ENCODE results near the gene PDE6G. TPM values are rescaled to one million over a fixed set of nuclear protein-coding genes. Genes with fewer than 3 reads are reported as not detected.

PDE6G gene
- total RNA-seq, 1 donor from 2014 or later, result not detected

DNA sequence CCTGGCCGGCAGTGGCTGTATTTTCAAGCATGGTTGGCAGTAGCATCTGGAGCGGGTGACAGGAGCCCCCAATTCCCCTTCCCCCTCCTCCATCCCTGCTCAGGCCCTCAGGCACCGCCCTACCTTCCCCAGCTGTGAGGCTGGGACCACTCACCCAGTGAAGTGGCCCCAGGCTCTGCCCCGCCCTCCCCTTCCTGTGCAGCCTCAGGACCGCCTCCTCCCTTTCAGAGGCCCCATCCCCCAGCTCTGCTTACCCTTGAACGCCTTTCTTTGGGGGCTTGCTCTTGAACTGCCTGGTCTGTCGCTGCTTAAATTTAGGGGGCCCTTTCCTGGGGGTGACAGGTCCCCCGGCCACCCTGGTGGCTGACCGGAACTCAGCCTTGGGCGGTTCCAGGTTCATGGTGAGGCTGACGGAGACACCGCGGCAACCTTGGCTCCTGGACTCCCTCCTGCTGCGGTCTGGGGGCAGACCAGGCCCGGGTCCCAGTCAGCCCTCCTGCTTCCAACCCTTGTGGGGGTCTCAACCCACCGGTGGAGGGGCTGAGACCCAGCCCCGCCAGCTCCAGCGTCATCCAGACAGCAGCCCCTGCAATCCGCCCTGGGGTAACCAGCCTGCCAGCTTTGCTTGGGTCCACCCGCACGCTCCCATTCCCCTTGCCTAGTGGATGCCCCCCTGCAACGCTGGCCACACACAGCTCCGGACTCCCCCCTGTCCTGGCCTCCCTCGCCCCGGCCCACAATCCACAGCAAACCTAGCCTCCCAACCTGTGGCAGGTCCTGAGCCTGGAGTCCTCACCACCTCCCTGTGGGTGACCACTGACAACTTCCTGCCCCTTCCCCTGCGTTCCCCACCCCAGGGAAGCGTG, 3.2 kb downstream of the PDE6G start:
- no peaks in the 10 kb centered on the region for H3K27me3 ChIP-seq

GRCh38 chr17:81651692-81652091, 4.7 kb downstream of the PDE6G start:
- Histone ChIP-seq H3K4me3 (no peak overlapping the region), H3K36me3 (no peaks in the 10 kb centered on the region), H3K9me3 (no peaks in the 10 kb centered on the region), H3K4me1 (no peaks in the 10 kb centered on the region), H3K27ac (no peak overlapping the region), H3K27me3 (no peaks in the 10 kb centered on the region)
- DNase-seq (ENCODE audit: extremely low spot score in 2 of 2), result no peak
- intact Hi-C loops (cut with DNase I), result no loop called here
- no peak for TF ChIP-seq POLR2A (IDR thresholded peaks at IDR 0.05)
- TF ChIP-seq, protein P1, sequence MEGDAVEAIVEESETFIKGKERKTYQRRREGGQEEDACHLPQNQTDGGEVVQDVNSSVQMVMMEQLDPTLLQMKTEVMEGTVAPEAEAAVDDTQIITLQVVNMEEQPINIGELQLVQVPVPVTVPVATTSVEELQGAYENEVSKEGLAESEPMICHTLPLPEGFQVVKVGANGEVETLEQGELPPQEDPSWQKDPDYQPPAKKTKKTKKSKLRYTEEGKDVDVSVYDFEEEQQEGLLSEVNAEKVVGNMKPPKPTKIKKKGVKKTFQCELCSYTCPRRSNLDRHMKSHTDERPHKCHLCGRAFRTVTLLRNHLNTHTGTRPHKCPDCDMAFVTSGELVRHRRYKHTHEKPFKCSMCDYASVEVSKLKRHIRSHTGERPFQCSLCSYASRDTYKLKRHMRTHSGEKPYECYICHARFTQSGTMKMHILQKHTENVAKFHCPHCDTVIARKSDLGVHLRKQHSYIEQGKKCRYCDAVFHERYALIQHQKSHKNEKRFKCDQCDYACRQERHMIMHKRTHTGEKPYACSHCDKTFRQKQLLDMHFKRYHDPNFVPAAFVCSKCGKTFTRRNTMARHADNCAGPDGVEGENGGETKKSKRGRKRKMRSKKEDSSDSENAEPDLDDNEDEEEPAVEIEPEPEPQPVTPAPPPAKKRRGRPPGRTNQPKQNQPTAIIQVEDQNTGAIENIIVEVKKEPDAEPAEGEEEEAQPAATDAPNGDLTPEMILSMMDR (IDR thresholded peaks at IDR 0.05), result no peak
- TF ChIP-seq POLR2AphosphoS5 (IDR thresholded peaks at IDR 0.05; ENCODE audit: insufficient read depth in 1 of 2, low read depth in 1 of 2), result no peak

More for the DNA sequence above, 3.2 kb downstream of the PDE6G start:
- TF ChIP-seq POLR2AphosphoS5 (IDR thresholded peaks at IDR 0.05; ENCODE audit: insufficient read depth in 1 of 2, low read depth in 1 of 2), result no peak
- TF ChIP-seq, protein P1 (IDR thresholded peaks at IDR 0.05), result no peak
- H3K36me3 ChIP-seq, result no peaks in the 10 kb centered on the region
- intact Hi-C loops (cut with DNase I), result no loop called here
- DNase-seq (ENCODE audit: extremely low spot score in 2 of 2), result no peak
- no peak overlapping the region for H3K4me3 ChIP-seq
- H3K9me3 ChIP-seq, result no peaks in the 10 kb centered on the region
- H3K4me1 ChIP-seq, result no peaks in the 10 kb centered on the region
- no peak overlapping the region for H3K27ac ChIP-seq

DNA sequence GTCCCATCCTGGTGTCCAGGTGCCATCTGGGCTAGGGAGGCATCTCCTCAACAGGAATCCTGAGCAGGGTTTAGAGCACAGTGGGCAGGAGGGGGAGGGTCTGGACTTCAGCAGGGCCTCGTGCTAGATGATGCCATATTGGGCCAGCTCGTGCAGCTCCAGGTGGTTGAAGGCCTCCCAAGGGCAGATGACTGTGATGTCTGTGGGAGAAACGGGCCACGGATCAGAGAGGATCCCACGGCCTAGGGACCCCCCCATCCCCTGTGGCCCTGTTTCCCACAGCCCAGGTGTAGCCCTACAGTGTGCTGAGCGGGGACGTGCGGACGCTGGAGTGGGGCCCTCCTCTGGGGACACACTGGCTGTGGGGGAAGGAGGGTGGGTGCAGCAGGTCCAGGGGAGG, 5.4 kb downstream of the PDE6G start:
- Histone ChIP-seq H3K4me3 (no peak overlapping the region), H3K4me1 (no peaks in the 10 kb centered on the region), H3K36me3 (no peaks in the 10 kb centered on the region), H3K27ac (no peak overlapping the region), H3K27me3 (no peaks in the 10 kb centered on the region), H3K9me3 (no peaks in the 10 kb centered on the region)
- no peak for TF ChIP-seq POLR2AphosphoS5 (IDR thresholded peaks at IDR 0.05; ENCODE audit: insufficient read depth in 1 of 2, low read depth in 1 of 2)
- no peak for TF ChIP-seq POLR2A (IDR thresholded peaks at IDR 0.05)
- no peak for DNase-seq (ENCODE audit: extremely low spot score in 2 of 2)
- intact Hi-C loops (cut with DNase I), result no loop called here

DNA sequence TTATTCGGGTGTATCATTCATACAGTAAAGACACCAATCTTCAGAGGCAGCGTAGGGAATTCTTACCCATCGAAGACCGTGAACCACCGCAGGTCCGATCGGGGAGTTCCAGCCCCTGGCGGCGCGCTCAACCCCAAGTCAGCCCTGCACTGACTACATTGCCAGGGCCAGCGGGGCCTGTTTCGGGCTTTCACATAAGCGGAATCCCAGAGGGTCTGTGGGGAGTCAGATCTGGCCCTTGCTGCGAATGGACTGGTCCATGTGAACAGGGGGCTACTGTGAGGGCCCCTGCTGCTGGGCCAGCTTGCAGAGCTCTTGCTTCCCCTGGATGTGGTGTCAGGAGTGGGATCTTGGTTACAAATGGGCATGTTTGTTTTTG, 7.6 kb downstream of the PDE6G start:
- Histone ChIP-seq H3K4me3 (no peak overlapping the region), H3K27me3 (no peaks in the 10 kb centered on the region), H3K9me3 (no peaks in the 10 kb centered on the region), H3K36me3 (no peaks in the 10 kb centered on the region), H3K4me1 (no peaks in the 10 kb centered on the region), H3K27ac (no peak overlapping the region)
- intact Hi-C loops (cut with DNase I), result no loop called here
- TF ChIP-seq, protein P1 (IDR thresholded peaks at IDR 0.05), result no peak
- TF ChIP-seq POLR2AphosphoS5 (IDR thresholded peaks at IDR 0.05; ENCODE audit: insufficient read depth in 1 of 2, low read depth in 1 of 2) (no peak), POLR2A (IDR thresholded peaks at IDR 0.05) (no peak)
- no peak for DNase-seq (ENCODE audit: extremely low spot score in 2 of 2)

- no peak overlapping the region for H3K27ac ChIP-seq
- no peaks in the 10 kb centered on the region for H3K27me3 ChIP-seq
- no peaks in the 10 kb centered on the region for H3K36me3 ChIP-seq
- H3K4me3 ChIP-seq, result no peak overlapping the region
- intact Hi-C loops (cut with DNase I), result no loop called here
- no peaks in the 10 kb centered on the region for H3K4me1 ChIP-seq
- DNase-seq (ENCODE audit: extremely low spot score in 2 of 2), result no peak
- TF ChIP-seq POLR2AphosphoS5 (IDR thresholded peaks at IDR 0.05; ENCODE audit: insufficient read depth in 1 of 2, low read depth in 1 of 2) (no peak), POLR2A (IDR thresholded peaks at IDR 0.05) (no peak)
- TF ChIP-seq, protein P1 (IDR thresholded peaks at IDR 0.05), result no peak
- H3K9me3 ChIP-seq, result no peaks in the 10 kb centered on the region
These were observed 8.2 kb downstream of the PDE6G start for GRCh38 chr17:81648013-81648706.
